HG02798 (cell line): Measurements from ENCODE around the gene PHLPP1.
A peak's percentile ranks its signal among the peaks of the same experiment; 100 is the strongest.
"Not testable (repeated sequence)": the region's sequence is repeated elsewhere in the genome, so short reads cannot be mapped to it uniquely, and the experiment has no call there.

Source experiments
- ATAC-seq: cut with Tn5 transposase; IDR thresholded peaks from one replicate; pipeline ENCODE4 v1.9.1; 2021; ENCODE audit warnings: mild to moderate bottlenecking; ENCODE audit not compliant: unreplicated experiment, poor library complexity

The PHLPP1 gene

DNA sequence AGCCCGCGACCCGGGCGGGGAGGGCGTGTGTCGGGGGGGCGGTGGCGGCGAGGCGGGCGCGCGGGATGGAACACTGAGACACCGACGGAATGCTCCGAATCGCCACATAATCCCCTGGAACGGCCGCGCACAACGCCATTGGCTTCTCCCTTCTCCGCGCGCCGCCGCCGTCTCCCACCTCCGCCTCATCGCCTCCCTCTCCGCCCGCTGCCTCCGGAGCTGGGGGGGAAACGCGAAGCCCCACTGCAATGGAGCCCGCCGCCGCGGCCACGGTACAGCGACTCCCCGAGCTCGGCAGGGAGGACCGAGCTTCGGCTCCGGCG, at the start of gene PHLPP1:
Gene PHLPP1, plus strand, starts transcription at position 106 of the 323 bp plus-strand sequence. Its CDS starts 143 bp downstream, at position 249.
- ATAC-seq, result peak; percentile 19

DNA sequence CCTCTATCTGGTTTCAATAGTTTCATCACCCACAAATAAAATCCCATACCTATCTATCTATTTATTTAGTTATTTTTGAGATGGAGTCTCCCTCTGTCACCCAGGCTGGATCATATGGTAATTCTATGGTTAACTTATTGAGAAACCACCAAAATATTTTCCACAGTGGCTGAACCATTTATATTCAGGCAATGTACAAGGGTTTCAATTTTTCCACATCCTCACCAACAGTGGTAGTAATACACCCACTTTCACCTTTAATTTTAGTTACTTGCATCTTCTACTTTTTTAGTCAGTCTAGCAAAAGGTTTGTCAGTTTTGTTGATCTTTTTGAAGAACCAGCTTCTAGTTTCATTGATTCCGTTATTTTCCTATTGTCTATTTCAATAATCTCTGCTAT, 46.1 kb upstream of the PHLPP1 start:
- no peak for ATAC-seq

DNA sequence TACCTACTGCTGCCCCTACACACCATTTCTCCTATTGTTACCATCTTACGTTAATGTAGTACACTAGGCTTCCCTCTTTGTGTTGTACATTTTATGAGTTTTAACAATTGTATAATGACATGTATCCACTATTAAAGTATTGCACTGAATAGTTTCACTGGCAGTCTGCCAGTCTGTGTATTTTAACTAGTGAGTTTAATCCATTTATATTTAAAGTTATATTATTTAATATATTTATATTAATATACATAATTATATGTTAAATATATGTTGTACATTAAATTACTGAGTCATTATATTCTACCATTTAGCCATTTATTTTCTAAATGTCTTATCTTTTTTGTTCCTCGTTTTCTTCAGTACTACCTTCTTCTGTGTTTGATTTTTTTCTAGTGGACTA, 44.8 kb upstream of the PHLPP1 start:
- ATAC-seq, result no peak

DNA sequence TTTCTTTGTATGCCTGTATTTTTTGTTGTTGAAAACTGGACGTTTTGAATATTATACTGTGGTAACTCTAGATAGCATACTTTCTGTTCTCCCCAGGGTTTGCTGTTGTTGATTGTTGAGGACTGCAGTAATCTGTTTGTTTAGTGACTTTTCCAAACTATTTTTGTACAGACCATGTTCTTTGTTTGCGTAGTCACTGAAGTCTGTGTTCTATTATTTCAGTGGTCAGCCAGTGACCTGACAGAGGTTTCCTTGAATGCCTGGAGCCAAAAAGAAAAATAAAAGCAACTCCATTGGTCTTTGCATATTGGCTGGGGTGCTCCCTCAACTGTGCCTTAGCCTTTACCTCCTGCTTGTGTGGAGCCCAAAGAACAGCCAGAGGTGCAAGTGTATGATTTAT, 42.7 kb upstream of the PHLPP1 start:
- no peak for ATAC-seq

DNA sequence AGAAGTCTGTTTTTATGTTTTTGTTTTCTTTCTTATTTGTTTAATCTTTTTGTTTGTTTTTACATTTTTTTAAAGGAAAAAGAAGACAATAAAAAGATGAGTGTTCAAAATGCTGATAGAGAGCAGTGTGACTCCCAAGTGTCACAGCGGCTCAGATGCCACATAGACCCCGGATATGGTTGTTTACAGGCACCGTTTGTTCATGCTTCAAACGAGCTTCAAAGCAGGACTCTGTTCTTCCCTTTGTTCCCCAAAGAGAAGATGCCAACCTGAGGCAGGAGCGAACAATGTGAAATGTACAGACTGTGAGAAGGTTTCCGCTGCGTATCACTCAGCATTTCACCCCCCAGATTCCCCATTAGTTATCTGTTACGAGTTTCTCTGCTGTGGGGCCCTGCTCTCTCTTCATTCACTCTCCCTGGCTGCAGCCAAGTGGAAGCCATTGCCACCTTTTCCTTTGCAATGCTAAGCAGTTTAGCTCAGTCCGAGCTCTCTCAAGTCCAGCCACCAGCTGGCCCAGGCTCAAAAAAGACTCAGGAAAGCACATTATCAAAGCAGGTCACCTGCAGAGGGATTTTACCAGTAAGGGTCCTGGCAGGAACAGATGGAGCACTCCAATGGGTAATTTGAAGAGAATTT, 36.4 kb upstream of the PHLPP1 start:
- no peak for ATAC-seq

DNA sequence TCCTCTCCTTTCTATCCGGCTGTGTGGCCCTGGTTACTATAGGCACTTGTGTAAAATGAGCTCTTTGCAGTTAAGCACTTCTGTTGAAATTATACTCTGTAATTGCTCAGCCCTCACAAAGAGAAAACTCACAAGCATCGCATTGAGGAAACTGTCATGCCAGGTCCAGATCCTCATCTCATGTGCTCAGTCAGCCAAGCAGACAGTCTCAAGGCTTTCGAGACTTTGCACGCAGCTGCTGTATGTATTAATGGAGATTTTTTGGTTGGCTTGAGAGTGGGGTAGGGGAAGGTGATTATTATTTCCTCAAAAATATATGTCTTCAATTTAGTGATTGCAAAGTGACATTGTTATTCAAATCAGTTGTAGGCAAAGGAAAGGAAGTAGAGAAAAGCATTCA, 33.0 kb upstream of the PHLPP1 start:
- no peak for ATAC-seq

DNA sequence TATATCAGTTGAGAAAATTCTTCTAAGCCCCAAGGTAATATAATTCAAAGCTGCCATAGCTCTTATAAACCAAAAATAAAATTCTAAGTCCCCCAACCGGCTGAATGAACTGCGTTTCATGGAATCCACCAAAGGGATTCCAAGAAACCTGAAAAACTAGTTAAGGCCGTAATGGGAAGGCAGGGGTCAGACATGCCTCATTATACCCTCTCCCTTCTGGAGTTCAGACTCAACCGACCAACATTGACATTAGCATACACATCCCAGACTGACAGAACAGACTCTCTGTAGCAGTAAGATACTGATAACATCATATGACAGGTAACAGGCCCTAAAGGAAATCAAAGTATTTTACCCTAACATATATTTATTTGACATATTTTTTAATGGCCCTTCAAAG, 31.4 kb upstream of the PHLPP1 start:
- ATAC-seq, result no peak

DNA sequence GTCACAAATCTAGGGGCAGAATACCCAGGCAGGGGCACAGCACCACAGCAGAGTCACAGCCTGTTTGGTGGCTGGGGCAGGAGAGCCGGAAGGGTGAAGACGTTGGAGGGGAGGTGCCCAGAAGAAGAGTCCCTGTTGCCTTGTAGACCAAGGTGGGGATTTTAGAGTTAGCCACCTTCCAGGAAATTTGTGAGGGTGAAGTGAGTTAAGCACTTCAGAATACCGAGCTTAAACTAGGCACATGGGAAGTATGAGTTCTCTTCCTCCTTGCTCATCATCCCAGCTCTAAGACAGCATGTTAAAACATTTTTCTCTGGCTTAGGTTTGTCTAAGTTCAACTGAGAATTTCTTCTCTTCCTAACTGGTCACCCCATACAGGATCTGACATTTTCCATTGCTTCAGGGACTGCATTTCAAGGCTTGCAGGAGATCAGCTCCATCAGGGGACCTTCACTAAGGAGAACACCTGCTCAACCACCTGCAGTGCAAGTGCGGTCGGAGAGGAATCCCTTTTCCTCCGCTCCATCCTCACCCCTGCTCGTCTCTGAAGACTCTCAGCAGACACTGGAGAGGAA, 26.5 kb upstream of the PHLPP1 start:
- ATAC-seq, result no peak

DNA sequence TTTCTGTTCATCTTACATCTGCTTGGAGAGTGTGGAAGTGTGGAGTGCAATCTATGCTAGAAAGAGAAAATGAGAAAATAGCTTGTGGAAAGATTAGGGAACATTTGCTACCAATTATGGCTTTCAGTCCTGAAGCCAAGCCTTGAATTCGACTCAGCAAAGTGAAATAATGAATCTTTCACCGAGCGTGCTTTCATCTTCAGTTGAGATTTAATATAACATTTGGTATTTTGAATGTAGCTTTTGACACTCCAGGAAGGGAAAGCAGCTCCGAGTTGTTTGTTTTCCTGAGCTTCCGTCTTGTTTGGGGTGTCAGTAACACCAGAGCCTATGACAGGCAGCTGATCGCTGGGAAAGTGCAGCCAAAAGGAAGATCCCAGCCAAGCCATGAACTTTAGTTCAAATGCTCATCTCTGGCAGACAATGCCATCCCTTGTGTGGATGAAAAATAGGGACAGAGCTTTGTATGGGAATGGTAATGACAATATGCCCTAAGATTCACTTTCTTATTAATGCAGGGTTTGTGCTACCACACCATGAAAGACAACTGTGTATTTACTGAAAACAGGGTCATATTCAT, 25.0 kb upstream of the PHLPP1 start:
- no peak for ATAC-seq

DNA sequence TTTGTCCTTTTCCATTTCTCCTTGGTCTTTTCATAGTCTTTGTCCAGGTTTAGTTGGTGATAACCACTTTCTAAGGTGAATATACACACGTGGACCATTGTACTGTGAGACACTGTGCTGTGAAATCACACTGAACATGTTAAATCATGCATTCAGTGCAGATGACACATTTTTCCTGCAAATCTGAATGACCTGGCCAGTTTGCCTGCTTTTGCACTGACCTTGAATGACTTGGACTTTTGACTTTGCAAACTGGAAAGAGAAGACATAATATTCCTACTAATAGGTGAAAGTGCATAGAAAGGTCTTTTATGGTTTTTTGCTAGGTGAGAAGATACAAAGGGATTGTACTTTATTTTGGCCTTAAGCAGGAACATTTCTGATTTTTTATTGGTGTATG, 21.7 kb upstream of the PHLPP1 start:
- ATAC-seq, result no peak

DNA sequence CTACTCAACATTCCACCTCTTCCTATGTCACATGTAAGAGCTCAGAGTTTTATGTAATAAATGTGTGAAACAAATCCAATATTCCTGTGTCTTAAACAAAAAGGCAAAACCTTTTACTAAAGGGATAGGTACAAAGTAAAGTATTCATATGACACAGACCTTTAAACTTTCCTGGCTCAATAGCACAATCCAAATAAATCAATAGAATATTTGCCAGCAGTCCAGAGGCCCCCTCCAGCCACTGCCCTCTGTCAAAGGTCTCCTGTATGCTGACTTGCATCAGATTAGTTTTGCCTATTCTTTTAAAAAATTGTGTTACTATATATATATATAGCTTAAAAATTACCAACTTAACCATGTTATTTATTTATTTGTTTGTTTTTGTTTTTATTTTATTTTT, 17.7 kb upstream of the PHLPP1 start:
- no peak for ATAC-seq

DNA sequence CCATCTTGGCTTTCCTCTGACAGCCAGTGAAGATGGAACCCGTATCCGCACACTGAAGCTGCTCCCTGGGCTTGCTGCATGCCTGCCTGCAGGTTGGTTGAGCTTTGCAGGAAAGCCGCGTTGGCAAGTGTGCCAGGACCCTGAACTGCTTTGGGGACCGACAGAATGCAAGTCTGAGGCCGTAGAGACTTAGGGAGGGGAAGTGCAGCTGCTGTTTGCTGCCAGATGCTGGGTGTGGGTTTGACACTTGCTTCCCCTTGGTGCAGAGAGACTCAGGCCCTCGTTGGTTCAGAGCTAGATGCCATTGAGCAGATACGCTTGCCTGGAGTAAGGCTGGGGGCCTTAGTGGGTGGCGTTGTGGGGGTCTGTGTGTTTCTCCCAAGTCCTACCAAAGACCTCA, 13.1 kb upstream of the PHLPP1 start:
- no peak for ATAC-seq

DNA sequence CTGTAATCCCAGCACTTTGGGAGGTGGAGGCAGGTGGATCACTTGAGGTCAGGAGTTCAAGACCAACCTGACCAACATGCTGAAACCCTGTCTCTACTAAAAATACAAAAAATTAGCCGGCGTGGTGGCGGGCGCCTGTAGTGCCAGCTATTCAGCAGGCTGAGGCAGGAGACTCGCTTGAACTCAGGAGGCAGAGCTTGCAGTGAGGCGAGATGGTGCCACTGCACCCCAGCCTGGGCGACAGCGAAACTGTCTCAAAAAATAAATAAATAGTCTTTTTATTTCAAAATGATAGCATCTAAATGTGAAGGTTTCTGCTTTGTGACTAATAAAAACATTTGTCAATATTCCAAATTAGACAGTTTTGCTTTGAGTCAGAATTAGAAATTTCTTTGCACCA, 8.5 kb upstream of the PHLPP1 start:
- not testable (repeated sequence) for ATAC-seq

DNA sequence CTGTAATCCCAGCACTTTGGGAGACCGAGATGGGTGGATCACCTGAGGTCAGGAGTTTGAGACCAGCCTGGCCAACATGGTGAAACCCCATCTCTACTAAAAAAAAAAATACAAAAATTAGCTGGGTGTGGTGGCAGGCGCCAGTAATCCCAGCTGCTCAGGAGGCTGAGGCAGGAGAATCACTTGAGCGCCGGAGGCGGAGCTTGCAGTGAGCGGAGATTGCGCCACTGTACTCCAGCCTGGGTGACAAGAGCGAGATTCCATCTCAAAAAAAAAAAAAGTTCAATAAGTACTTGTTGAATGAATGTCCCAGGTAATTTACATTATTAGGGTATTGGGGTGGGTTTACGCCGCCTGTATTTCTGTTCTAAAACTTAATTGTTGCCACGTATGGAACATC, 5.4 kb upstream of the PHLPP1 start:
- not testable (repeated sequence) for ATAC-seq

DNA sequence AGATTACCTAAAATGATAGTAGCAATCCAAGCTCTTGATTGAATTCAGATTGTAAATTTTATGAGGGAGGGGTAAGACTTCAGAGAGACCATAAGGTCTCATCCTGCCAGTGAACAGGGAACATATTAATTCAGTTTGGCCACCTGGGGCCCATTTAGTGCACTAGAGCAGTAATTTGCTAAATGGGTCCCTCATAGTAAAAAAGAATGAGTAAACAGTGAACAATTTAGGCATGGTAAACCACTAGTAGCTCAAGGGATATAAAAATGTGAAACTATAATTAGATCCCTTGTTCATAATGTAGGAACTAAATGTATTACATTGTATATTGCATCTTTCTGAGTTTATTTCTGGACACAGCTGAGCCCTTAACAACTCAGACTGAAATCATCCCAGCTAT, 4.9 kb upstream of the PHLPP1 start:
- ATAC-seq, result no peak

DNA sequence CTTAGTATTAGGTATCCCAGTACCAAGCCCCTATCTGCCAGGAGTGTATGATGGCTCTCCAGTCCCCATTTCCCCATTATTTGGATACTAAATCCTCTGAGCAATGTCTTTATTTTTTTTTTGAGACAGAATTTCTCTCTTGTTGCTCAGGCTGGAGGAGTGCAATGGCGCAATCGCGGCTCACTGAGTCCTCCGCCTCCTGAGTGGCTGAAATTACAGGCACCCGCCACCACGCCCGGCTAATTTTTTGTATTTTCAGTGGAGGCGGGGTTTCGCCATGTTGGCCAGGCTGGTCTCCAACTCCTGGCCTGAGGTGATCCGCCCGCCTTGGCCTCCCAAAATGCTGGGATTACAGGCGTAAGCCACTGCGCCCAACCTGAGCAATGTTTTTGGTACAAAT, 3.6 kb upstream of the PHLPP1 start:
- ATAC-seq, result no peak

DNA sequence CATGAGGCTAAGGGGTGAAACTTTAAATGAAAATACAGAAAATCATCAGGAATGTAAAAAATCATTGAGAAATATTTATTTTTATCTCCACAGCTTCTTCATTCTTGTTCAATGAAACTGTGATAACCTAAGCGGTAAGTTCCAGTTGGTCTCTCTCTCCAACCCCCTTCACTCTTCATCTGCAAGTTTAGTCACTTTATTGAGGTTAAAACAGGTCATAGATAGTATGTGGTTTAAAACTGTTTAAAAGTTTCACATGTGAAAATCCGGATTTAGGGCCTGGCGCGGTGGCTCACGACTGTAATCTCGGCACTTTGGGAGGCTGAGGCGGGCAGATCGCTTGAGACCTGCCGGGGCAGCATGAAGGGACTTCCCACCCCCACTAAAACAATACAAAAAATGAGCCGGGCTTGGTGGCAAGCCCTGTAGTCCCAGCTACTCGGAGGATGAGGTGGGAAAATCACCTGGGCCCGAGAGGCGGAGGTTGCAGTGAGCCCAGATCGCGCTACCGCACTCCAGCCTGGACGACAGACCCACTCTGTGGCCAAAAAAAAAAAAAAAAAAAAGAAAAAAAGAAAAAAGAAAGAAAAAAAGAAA, 1.6 kb upstream of the PHLPP1 start:
- no peak for ATAC-seq

DNA sequence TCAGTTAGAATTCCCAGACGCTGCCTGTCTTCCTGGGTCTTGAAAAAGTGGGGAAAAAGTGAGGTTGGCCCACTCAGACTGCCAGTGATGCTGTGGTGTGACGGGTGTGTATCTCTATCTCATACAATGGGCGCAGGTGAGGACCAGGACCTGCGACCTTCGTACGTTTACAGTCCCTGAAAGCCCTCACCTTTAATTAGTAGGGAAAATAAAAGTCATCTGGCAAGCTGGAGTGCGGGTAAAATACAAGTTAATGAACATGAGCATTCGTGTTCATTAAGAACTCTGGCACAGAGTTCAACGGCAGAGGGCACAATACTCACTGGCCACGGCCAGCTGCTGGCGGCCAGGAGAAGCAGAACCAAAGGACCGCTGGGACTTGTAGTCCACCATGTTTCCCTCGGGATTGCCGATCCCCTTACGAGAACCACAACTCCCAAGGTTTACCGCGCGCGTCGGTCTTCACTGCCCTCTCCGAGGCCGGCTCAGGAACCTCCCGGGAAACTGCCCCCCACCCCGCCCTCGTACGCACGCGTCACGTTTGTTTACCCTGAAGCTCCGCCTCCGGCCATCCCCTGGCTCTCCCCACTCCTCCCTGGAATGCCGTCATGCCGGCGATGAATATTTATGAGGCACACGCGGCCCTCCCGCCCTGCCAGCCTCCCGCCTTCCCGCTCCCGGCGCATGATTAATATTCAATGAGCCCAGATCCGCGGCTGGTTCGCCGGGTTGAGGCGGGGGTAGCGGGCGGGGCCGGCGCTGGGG, 488 bp upstream of the PHLPP1 start:
- ATAC-seq, result peak; percentile 77

DNA sequence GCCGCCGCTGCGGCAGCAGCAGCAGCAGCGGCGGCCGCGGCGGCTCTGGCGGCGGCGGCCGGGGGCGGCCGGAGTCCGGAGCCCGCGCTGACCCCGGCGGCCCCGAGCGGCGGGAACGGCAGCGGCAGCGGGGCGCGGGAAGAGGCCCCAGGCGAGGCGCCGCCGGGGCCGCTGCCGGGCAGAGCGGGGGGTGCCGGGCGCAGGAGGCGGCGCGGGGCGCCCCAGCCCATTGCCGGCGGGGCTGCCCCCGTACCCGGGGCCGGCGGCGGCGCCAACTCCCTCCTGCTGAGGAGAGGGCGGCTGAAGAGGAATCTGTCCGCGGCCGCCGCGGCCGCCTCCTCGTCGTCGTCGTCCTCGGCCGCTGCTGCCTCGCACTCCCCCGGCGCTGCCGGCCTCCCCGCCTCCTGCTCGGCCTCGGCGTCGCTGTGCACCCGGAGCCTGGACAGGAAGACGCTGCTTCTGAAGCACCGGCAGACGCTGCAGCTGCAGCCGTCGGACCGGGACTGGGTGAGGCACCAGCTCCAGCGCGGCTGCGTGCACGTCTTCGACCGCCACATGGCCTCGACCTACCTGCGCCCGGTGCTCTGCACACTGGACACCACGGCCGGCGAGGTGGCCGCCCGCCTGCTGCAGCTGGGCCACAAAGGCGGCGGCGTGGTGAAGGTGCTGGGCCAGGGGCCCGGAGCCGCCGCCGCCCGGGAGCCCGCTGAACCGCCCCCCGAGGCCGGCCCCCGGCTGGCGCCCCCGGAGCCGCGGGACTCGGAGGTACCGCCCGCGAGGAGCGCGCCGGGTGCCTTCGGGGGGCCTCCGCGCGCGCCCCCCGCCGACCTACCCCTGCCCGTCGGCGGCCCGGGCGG, 646 bp downstream of the PHLPP1 start:
- peak; percentile 30 for ATAC-seq

DNA sequence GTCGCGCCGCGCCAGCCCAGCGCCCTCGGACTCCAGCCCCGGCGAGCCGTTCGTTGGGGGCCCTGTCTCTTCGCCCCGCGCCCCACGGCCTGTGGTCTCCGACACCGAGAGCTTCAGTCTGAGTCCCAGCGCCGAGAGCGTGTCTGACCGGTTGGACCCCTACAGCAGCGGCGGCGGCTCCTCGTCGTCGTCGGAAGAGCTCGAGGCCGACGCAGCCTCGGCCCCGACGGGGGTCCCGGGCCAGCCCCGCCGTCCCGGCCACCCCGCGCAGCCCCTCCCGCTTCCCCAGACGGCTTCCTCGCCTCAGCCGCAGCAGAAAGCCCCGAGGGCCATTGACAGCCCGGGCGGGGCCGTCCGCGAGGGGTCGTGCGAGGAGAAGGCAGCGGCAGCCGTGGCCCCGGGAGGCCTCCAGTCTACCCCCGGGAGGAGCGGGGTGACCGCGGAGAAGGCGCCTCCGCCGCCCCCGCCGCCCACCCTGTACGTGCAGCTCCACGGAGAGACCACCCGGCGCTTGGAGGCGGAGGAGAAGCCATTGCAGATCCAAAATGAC, 1.4 kb downstream of the PHLPP1 start:
- peak; percentile 11 for ATAC-seq
